SK-N-SH (cell line): Measurements from ENCODE around the gene PRRT1. TPM values are rescaled to one million over a fixed set of nuclear protein-coding genes. Genes with fewer than 3 reads are reported as not detected.

Experiments used
- CTCF ChIA-PET: fragments of 300-600, 350-600 bp; formaldehyde crosslinking; extraction: SDS; loops from one replicate; lab custom pipeline; 2021; lab: Yijun Ruan, JAX
- POLR2A ChIA-PET: fragments of 350-600 bp; sonication (Branson Sonifier 250); formaldehyde crosslinking; extraction: SDS; loops from one replicate; lab custom pipeline; 2020; ENCODE audit warnings: antibody characterized with exemption, inconsistent platforms; lab: Yijun Ruan, JAX
- DNase-seq: peaks from one replicate; pipeline ENCODE4 v3.0.0; 2012
- H2AFZ ChIP-seq: fragments of 200-600 bp; sonication (generic); 2 replicates; pipeline ENCODE4 v1.8.1; 2016; ENCODE audit warnings: antibody characterized with exemption, mild to moderate bottlenecking, low read depth
- H3F3A ChIP-seq: fragments of 200-600 bp; sonication (generic); replicated peaks from 2 replicates; pipeline ENCODE3; 2016; ENCODE audit warnings: antibody characterized with exemption, mild to moderate bottlenecking; ENCODE audit not compliant: insufficient read depth
- H3K27ac ChIP-seq, 2 experiments: fragments of 200-500 bp in 1 of 2; fragments of 200-600 bp in 1 of 2; sonication (Bioruptor generic) in 1 of 2; sonication (generic), shearing (Covaris generic) in 1 of 2; 2 replicates each; pipeline versions ENCODE4 v1.5.1 to v1.6.1; 2014 to 2016; ENCODE audit warnings: low read depth in 2 of 2, inconsistent platforms in 1 of 2, low read length in 1 of 2, mild to moderate bottlenecking in 1 of 2, mixed read lengths in 1 of 2
- H3K27me3 ChIP-seq: fragments of 200-600 bp; sonication (generic), shearing (Covaris generic); 2 replicates; pipeline ENCODE4 v1.6.1; 2016; ENCODE audit warnings: mixed run types; ENCODE audit not compliant: insufficient read depth
- H3K36me3 ChIP-seq, 2 experiments: fragments of 200-500 bp in 1 of 2; fragments of 200-600 bp in 1 of 2; sonication (Bioruptor generic) in 1 of 2; sonication (generic) in 1 of 2; replicated peaks in 1 of 2; 2 replicates each; pipeline versions ENCODE3 to v1.5.1; 2014 to 2016; ENCODE audit warnings: low read length in 1 of 2, mild to moderate bottlenecking in 1 of 2; ENCODE audit not compliant: insufficient read depth in 2 of 2, control insufficient read depth in 1 of 2
- H3K4me1 ChIP-seq, 2 experiments: fragments of 200-500 bp in 1 of 2; fragments of 200-600 bp in 1 of 2; sonication (Bioruptor generic) in 1 of 2; sonication (generic), shearing (Covaris generic) in 1 of 2; 2 replicates each; pipeline versions ENCODE4 v1.5.1 to v1.6.1; 2014 to 2016; ENCODE audit warnings: low read depth in 1 of 2, low read length in 1 of 2, mixed run types in 1 of 2; ENCODE audit not compliant: insufficient read depth in 2 of 2, control insufficient read depth in 1 of 2
- H3K4me2 ChIP-seq: fragments of 200-600 bp; sonication (generic), shearing (Covaris generic); 2 replicates; pipeline ENCODE4 v1.6.1; 2017; ENCODE audit warnings: mixed run types
- H3K4me3 ChIP-seq, 2 experiments: fragments of 200-500 bp in 1 of 2; fragments of 200-600 bp in 1 of 2; sonication (Bioruptor generic) in 1 of 2; sonication (generic), shearing (Covaris generic) in 1 of 2; 2 replicates each; pipeline versions ENCODE4 v1.5.1 to v1.8.1; 2014 to 2016; ENCODE audit warnings: low read depth in 2 of 2, inconsistent platforms in 1 of 2, low read length in 1 of 2, mild to moderate bottlenecking in 1 of 2, mixed read lengths in 1 of 2, moderate library complexity in 1 of 2
- H3K79me2 ChIP-seq: fragments of 200-600 bp; sonication (generic); 2 replicates; pipeline ENCODE4 v1.8.1; 2017; ENCODE audit warnings: mild to moderate bottlenecking; ENCODE audit not compliant: insufficient read depth
- H3K9ac ChIP-seq: fragments of 200-600 bp; sonication (generic); 2 replicates; pipeline ENCODE4 v1.6.1; 2017; ENCODE audit warnings: mixed run types
- H3K9me2 ChIP-seq: fragments of 200-600 bp; sonication (generic); 2 replicates; pipeline ENCODE4 v1.6.1; 2017; ENCODE audit warnings: mixed run types
- H3K9me3 ChIP-seq: fragments of 200-600 bp; sonication (generic); 2 replicates; pipeline ENCODE4 v1.6.1; 2017; ENCODE audit warnings: mixed run types, mild to moderate bottlenecking, moderate library complexity
- H4K20me1 ChIP-seq: fragments of 200-600 bp; sonication (generic); 2 replicates; pipeline ENCODE4 v1.6.1; 2017; ENCODE audit warnings: mild to moderate bottlenecking, mixed run types; ENCODE audit not compliant: insufficient read depth
- ELF1 ChIP-seq: IDR thresholded peaks from 2 replicates; pipeline ENCODE4 v1.4.0; 2012
- FOXM1 ChIP-seq: IDR thresholded peaks from 2 replicates; pipeline ENCODE4 v1.4.0; 2012; ENCODE audit warnings: low read depth, mild to moderate bottlenecking
- MEF2A ChIP-seq: IDR thresholded peaks from 2 replicates; pipeline ENCODE4 v1.4.0; 2012; ENCODE audit warnings: low read depth, borderline replicate concordance
- MXI1 ChIP-seq: IDR thresholded peaks from 2 replicates; pipeline ENCODE4 v1.6.1; 2012; ENCODE audit warnings: mild to moderate bottlenecking, low read depth, low read length, improper control_type of control experiment
- NFIC ChIP-seq: IDR thresholded peaks from 2 replicates; pipeline ENCODE4 v1.4.0; 2012; ENCODE audit warnings: borderline replicate concordance
- RAD21 ChIP-seq: IDR thresholded peaks from 2 replicates; pipeline ENCODE4 v1.6.1; 2012; ENCODE audit warnings: mild to moderate bottlenecking, low read length
- RCOR1 ChIP-seq: fragments of 150-350 bp; IDR thresholded peaks from 2 replicates; pipeline ENCODE4 v1.6.1; 2017; ENCODE audit warnings: antibody characterized with exemption, low read length
- RFX5 ChIP-seq: IDR thresholded peaks from 2 replicates; pipeline ENCODE4 v1.6.1; 2012; ENCODE audit warnings: mild to moderate bottlenecking, improper control_type of control experiment, low read length
- RXRA ChIP-seq: IDR thresholded peaks from 2 replicates; pipeline ENCODE4 v1.4.0; 2012; ENCODE audit warnings: low read depth, mild to moderate bottlenecking, borderline replicate concordance
- TAF1 ChIP-seq: IDR thresholded peaks from 2 replicates; pipeline ENCODE4 v1.6.1; 2012; ENCODE audit warnings: low read depth, mild to moderate bottlenecking, low read length, moderate library complexity, borderline replicate concordance
- TCF12 ChIP-seq: IDR thresholded peaks from 2 replicates; pipeline ENCODE4 v1.4.0; 2012
- TEAD4 ChIP-seq: IDR thresholded peaks from 2 replicates; pipeline ENCODE4 v1.4.0; 2012; ENCODE audit warnings: mild to moderate bottlenecking, borderline replicate concordance; ENCODE audit not compliant: insufficient read depth
- YY1 ChIP-seq: IDR thresholded peaks from 2 replicates; pipeline ENCODE4 v1.4.0; 2012; ENCODE audit warnings: low read depth, mild to moderate bottlenecking
- WGBS: methylation state at CpG from one replicate; pipeline ENCODE4 v1.1.6; 2017; ENCODE audit warnings: low lambda C conversion rate; 5-methylcytosine and 5-hydroxymethylcytosine counted together
- polyA plus RNA-seq, 3 experiments: library from polyadenylated mRNA; depleted of rRNA; stranded (reverse); fragments of >200 nt; gene quantifications; 2 replicates each; pipeline ENCODE4 v1.2.3, GENCODE V29; 2012
- TF ChIP-seq, protein P1 (sequence below): IDR thresholded peaks from 2 replicates; pipeline ENCODE4 v1.4.0; 2012; ENCODE audit warnings: low read depth, borderline replicate concordance
- TF ChIP-seq, protein P2 (sequence below): fragments of 200-600 bp; sonication (generic); IDR thresholded peaks from 2 replicates; pipeline ENCODE4 v1.6.1; 2017; ENCODE audit warnings: antibody characterized with exemption, mild to moderate bottlenecking, moderate library complexity
- TF ChIP-seq, protein P3 (sequence below): IDR thresholded peaks from 2 replicates; pipeline ENCODE4 v1.4.0; 2012; ENCODE audit warnings: low read depth, borderline replicate concordance

Gene PRRT1
- polyA plus RNA-seq, 1 of the 3 experiments (the other 2 are of a cell fraction) = 1.5 TPM

DNA sequence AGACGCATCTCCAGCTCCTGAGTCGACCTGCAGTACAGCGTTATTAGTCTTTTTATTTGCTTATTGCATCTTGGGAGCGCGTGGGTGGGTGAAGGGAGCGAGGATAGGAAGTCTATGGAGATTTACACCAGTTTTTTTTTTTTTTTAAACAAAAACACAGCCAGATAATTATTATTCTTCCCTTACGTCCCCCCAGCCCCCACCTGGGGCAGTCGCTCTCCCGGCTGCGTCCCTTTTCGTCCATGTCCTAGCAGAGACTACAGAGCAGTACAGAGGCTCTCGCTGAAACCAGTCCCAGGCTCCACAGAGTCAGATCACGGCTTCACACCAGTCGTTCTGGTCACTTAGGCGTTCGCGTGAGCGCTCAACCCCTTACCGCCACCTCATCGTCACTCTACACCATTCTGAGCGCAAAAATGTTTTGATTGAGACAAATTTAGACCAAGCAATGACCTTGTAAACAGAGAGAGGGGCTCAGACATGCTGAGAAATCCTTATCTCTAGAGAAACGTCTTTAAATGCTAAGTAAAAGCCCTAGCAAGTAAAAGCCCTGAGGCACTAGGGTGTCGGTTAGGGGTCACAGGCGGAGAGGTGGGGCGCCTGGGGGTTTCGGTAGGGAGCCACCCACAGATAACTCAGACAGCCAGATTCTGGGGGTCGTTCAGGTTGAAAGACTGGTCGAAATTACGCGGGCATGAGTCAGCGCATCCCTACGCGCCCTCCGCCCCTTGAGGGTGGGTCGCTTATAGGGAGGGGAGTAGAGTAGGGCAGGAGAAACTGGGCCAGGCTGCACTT lies 1.2 kb upstream of the PRRT1 start (continued):
- TF ChIP-seq TAF1 = no peak

DNA sequence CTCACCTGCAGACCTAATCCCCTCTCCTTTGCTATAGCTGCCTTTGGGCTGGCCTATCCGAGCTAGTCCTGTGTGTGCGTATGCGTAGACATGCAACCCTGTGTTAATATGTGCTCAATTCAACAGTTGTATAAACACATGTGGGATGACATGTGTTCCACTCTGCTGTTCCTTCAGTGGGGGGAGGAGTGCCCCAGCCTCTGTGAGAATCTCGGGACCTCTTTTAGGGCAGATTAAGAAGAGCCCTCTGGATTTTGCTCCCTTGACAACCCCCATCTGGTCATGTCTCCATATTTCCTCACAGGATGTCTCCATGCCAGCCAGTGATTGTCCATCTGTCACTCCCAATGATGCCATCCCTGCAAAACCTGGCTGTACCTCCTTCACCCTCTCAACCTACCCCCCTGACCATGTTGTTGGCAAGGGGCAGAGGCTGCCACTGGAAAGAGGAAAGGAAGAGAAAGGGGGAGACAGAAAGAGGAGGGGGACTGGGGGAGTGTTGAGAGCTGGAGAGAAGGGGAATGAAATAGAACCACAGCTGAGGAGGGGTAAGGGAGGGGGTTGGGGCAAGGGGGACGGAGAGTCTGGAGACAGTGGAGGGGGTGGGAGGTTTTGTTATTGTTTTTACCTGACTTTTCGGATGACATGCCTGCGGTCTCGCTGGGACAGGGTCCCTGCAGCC lies 417 bp downstream of the PRRT1 start:
- Histone ChIP-seq H3K9me2 (no peaks in the 10 kb centered on the region), H3K4me3 (peak overlapping the region in 1 of 2 experiments; percentile 41; a peak in 3 of 4 replicates), H3K79me2 (peaks cover 19% of the 10 kb centered on the region), H2AFZ (no peak overlapping the region), H3K4me2 (peak overlapping the region; percentile 64), H3K4me1 (peaks cover 13 to 31% of the 10 kb centered on the region in 2 experiments; a peak in 3 of 4 replicates), H3K27me3 (no peaks in the 10 kb centered on the region), H3K27ac (no peak overlapping the region; a peak in 1 of 4 replicates), H3K36me3 (peaks cover 0 to 2% of the 10 kb centered on the region in 2 experiments), H3F3A (peaks cover 4% of the 10 kb centered on the region), H3K9ac (no peak overlapping the region), H4K20me1 (no peaks in the 10 kb centered on the region), H3K9me3 (no peaks in the 10 kb centered on the region)
- CTCF ChIA-PET = interaction anchor here (0.6 to 0.9 kb wide), 3 partner anchors 14 to 33 kb away, joined by 3 to 8 read pairs (median 3); no protein-coding TSS in a partner anchor
- no peak for DNase-seq
- WGBS = 61% methylated on average over 7 of the region's 8 CpGs
- POLR2A ChIA-PET = interaction anchor here (1.6 kb wide), 1 partner anchor 26 kb away, joined by 5 read pairs; no protein-coding TSS in a partner anchor
- TF ChIP-seq MXI1 (peak; percentile 24; the same call in 1 of the 2 replicates), ELF1 (no peak), RFX5 (no peak)
- TF ChIP-seq, protein P1, sequence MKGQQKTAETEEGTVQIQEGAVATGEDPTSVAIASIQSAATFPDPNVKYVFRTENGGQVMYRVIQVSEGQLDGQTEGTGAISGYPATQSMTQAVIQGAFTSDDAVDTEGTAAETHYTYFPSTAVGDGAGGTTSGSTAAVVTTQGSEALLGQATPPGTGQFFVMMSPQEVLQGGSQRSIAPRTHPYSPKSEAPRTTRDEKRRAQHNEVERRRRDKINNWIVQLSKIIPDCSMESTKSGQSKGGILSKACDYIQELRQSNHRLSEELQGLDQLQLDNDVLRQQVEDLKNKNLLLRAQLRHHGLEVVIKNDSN = no peak

DNA sequence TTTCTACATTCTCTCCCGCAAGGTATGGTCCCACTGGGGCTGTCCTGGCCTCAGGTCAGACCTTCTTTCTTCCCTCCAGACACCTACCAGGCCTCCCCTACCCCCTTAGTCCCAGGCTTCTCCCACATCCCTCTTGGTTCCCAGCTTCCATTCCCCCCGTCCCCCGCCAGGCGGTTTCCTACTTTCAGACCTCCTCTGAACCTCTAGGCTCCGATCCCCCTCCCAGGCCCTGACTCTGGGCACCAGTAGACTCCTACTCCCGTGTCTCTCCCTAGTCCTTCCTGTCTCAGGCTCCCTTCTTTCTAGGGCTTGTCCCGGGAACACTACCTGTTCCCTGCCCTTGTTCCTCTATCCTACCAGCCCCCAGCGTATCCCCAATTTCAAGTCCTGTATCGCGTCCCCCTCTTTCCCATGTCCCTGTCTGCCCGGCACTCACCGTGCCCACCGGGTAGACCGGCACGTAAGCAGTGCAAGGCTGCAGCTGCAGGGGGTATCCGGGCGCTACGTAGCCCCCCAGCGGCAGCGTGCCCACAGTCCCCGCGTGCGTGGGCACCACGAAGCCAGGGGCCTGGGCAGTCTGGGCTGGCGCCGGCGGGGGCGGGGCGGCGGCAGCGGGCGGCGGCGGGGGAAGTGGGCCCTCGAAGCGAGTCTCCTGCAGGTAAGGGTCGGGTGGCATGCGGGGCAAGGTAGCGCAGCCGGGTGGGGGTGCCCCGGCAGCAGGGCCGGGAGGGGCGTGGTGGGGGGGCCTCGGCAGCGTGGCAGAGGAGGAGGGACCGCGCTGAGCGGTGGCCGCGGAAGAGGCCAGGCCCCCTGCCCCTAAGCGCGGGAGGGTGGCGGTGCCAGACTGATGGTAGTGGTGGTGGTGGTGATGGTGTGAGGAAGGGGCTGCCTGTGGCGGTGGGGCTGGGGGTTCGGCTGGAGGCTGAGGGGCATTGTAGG lies 1.5 kb downstream of the PRRT1 start:
- H4K20me1 ChIP-seq = no peaks in the 10 kb centered on the region
- DNase-seq = no peak
- peaks cover 11% of the 10 kb centered on the region for H3K79me2 ChIP-seq
- H3K4me2 ChIP-seq = no peak overlapping the region
- no peak overlapping the region for H3K4me3 ChIP-seq
- H3F3A ChIP-seq = peaks cover 4% of the 10 kb centered on the region
- ChIA-PET POLR2A (no interaction called here), CTCF (no interaction called here)
- H3K9me3 ChIP-seq = no peaks in the 10 kb centered on the region
- H2AFZ ChIP-seq = no peak overlapping the region
- H3K9ac ChIP-seq = no peak overlapping the region
- no peaks in the 10 kb centered on the region for H3K36me3 ChIP-seq
- H3K27me3 ChIP-seq = no peaks in the 10 kb centered on the region
- 91% methylated on average over 51 of the region's 55 CpGs for WGBS
- no peak overlapping the region for H3K27ac ChIP-seq
- no peaks in the 10 kb centered on the region for H3K9me2 ChIP-seq
- peaks cover 13 to 27% of the 10 kb centered on the region in 2 experiments; a peak in 3 of 4 replicates for H3K4me1 ChIP-seq
- TF ChIP-seq TEAD4 (no peak), NFIC (no peak), TCF12 (no peak), FOXM1 (no peak), RXRA (no peak), YY1 (no peak), MEF2A (no peak), RCOR1 (no peak), TAF1 (no peak), RAD21 (no peak)
- TF ChIP-seq, protein P2, sequence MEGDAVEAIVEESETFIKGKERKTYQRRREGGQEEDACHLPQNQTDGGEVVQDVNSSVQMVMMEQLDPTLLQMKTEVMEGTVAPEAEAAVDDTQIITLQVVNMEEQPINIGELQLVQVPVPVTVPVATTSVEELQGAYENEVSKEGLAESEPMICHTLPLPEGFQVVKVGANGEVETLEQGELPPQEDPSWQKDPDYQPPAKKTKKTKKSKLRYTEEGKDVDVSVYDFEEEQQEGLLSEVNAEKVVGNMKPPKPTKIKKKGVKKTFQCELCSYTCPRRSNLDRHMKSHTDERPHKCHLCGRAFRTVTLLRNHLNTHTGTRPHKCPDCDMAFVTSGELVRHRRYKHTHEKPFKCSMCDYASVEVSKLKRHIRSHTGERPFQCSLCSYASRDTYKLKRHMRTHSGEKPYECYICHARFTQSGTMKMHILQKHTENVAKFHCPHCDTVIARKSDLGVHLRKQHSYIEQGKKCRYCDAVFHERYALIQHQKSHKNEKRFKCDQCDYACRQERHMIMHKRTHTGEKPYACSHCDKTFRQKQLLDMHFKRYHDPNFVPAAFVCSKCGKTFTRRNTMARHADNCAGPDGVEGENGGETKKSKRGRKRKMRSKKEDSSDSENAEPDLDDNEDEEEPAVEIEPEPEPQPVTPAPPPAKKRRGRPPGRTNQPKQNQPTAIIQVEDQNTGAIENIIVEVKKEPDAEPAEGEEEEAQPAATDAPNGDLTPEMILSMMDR = no peak
- TF ChIP-seq, protein P3, sequence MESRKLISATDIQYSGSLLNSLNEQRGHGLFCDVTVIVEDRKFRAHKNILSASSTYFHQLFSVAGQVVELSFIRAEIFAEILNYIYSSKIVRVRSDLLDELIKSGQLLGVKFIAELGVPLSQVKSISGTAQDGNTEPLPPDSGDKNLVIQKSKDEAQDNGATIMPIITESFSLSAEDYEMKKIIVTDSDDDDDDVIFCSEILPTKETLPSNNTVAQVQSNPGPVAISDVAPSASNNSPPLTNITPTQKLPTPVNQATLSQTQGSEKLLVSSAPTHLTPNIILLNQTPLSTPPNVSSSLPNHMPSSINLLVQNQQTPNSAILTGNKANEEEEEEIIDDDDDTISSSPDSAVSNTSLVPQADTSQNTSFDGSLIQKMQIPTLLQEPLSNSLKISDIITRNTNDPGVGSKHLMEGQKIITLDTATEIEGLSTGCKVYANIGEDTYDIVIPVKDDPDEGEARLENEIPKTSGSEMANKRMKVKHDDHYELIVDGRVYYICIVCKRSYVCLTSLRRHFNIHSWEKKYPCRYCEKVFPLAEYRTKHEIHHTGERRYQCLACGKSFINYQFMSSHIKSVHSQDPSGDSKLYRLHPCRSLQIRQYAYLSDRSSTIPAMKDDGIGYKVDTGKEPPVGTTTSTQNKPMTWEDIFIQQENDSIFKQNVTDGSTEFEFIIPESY = no peak
